Measurements from ENCODE around the gene DST. TPM values are rescaled to one million over a fixed set of nuclear protein-coding genes. Genes with fewer than 3 reads are reported as not detected.

DST gene
- total and polyA plus RNA-seq, 2 of the 8 experiments (the other 6 are each of a cell fraction or from before 2014, with no cell fraction given): 49.4 to 116 TPM

DNA sequence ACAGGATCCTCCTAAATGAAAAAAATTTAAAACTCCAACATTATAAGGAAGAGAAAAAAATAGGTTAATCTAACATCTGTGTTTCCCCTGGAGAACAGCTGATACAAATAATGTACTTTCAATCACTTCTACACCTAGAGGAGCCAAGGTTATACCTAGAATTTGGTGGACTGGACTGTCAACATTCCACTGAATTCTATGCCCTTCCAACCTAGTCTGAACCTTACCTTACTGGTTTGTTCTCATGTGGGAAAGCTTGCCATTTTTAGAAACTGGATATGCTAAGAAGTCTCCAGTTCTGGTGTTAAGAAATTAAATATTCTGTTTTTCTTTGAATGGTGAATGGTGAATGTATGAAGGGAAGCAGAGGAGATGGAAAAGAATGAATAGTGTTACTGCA is 162.4 kb downstream of the DST start:
- H3K36me3 ChIP-seq (ENCODE audit: control insufficient read depth in 2 of 4, insufficient read depth in 4 of 4, low read length in 3 of 4): peaks cover 5 to 48% (median 21%) of the 10 kb centered on the region in 4 experiments
- H2AK5ac ChIP-seq (ENCODE audit: low read depth, low read length): no peak overlapping the region
- no peaks in the 10 kb centered on the region for H3K79me2 ChIP-seq (ENCODE audit: control insufficient read depth in 1 of 2, insufficient read depth in 2 of 2, low read length in 2 of 2)
- H2BK12ac ChIP-seq (ENCODE audit: low read depth, low read length): no peak overlapping the region
- no peak overlapping the region for H3K4ac ChIP-seq (replicated peaks; ENCODE audit: insufficient read length, low read depth, low read length)
- no peak overlapping the region for H3K23ac ChIP-seq (ENCODE audit: insufficient read length)
- H2BK5ac ChIP-seq (ENCODE audit: low read depth, low read length): no peak overlapping the region
- no peak overlapping the region for H3K18ac ChIP-seq (ENCODE audit: extremely low read depth, low read length)
- H3K27ac ChIP-seq (ENCODE audit: low read depth, low read length): no peak overlapping the region
- no peak overlapping the region for H4K5ac ChIP-seq (ENCODE audit: insufficient read length, low read depth, low read length)
- TF ChIP-seq RFX5 (IDR thresholded peaks at IDR 0.05; ENCODE audit: borderline replicate concordance, low read depth, low read length) (no peak), SUZ12 (IDR thresholded peaks at IDR 0.05; ENCODE audit: low read length) (no peak), CTBP2 (IDR thresholded peaks at IDR 0.05; ENCODE audit: borderline replicate concordance, insufficient read depth, insufficient read length, low read length) (no peak), TAF7 (optimal IDR thresholded peaks at IDR 0.05; ENCODE audit: borderline replicate concordance, low read depth, low read length) (no peak)
- no peak overlapping the region for H2BK120ac ChIP-seq (replicated peaks; ENCODE audit: low read depth, low read length)
- H2AFZ ChIP-seq (ENCODE audit: low read length): no peak overlapping the region
- H3K4me2 ChIP-seq (ENCODE audit: insufficient read depth in 1 of 2, low read depth in 2 of 2, low read length in 2 of 2): no peak overlapping the region
- no peaks in the 10 kb centered on the region; the same call in 1 of the 2 replicates for H3K23me2 ChIP-seq (ENCODE audit: low read depth, low read length)
- no peak overlapping the region for H2BK20ac ChIP-seq (ENCODE audit: low read length)
- no peaks in the 10 kb centered on the region for H3K4me1 ChIP-seq (replicated peaks in 1 of 4; ENCODE audit: control insufficient read depth in 3 of 4, insufficient read depth in 4 of 4, low read length in 3 of 4)
- no peaks in the 10 kb centered on the region for H3K9me3 ChIP-seq (ENCODE audit: insufficient read depth in 2 of 2, low read depth in 1 of 2, low read length in 1 of 2)
- no peak overlapping the region for H3K9ac ChIP-seq (replicated peaks in 1 of 4; ENCODE audit: extremely low read depth in 1 of 4, low read depth in 3 of 4, low read length in 3 of 4)
- no peaks in the 10 kb centered on the region for H3K27me3 ChIP-seq (replicated peaks in 1 of 4; ENCODE audit: control insufficient read depth in 3 of 4, extremely low read depth in 1 of 4, insufficient read depth in 3 of 4, low read length in 3 of 4)
- H3K79me1 ChIP-seq (ENCODE audit: low read depth, low read length): no peaks in the 10 kb centered on the region
- peaks cover 0 to 2% of the 10 kb centered on the region in 2 experiments for H4K20me1 ChIP-seq (replicated peaks in 1 of 2; ENCODE audit: control insufficient read depth in 1 of 2, insufficient read depth in 2 of 2, low read length in 2 of 2)
- H2BK15ac ChIP-seq (ENCODE audit: low read length): no peak overlapping the region
- DNase-seq (ENCODE audit: low read depth in 1 of 2, low spot score in 2 of 2) (no peak), FAIRE-seq (no peak)
- no peak overlapping the region for H3K56ac ChIP-seq (replicated peaks; ENCODE audit: insufficient read length, low read depth, low read length)
- POLR2A ChIA-PET (ENCODE audit: partially characterized antibody): no interaction called here
- no peak overlapping the region for H3K4me3 ChIP-seq (ENCODE audit: extremely low read depth in 1 of 4, insufficient read depth in 2 of 4, low read depth in 3 of 4, low read length in 4 of 4)
- no peak overlapping the region for H4K91ac ChIP-seq (replicated peaks; ENCODE audit: insufficient read length, low read length)
- H4K8ac ChIP-seq (ENCODE audit: extremely low read depth, insufficient read depth, low read length): no peak overlapping the region
- CTCF ChIA-PET (ENCODE audit: partially characterized antibody): interaction anchor here (0.6 to 1.6 kb wide), 2 partner anchors 116 to 589 kb away, joined by 4 read pairs; no protein-coding TSS in a partner anchor
- H3K14ac ChIP-seq (ENCODE audit: insufficient read length): no peak overlapping the region
